Measurements from ENCODE around the gene TCP1. TPM values are rescaled to one million over a fixed set of nuclear protein-coding genes. Genes with fewer than 3 reads are reported as not detected.
"Not testable (repeated sequence)": the region's sequence is repeated elsewhere in the genome, so short reads cannot be mapped to it uniquely, and the experiment has no call there.

TCP1 gene
- total RNA-seq = 131 TPM

GRCh38 chr6:159789377-159790148, at the start of gene TCP1:
TCP1 (minus strand) TSS chr6:159789602; CDS start chr6:159789468, 134 bp downstream.
- DNase-seq (ENCODE audit: low spot score) = peak; percentile 100

GRCh38 chr6:159838020-159838744, 48.8 kb upstream of the TCP1 start:
- DNase-seq (ENCODE audit: low spot score) = no peak

GRCh38 chr6:159837511-159837910, 48.1 kb upstream of the TCP1 start:
- no peak for DNase-seq (ENCODE audit: low spot score)

- DNase-seq (ENCODE audit: low spot score) = no peak
Measured at GRCh38 chr6:159836718-159837490, 47.5 kb upstream of the TCP1 start.

GRCh38 chr6:159833997-159834603, 44.7 kb upstream of the TCP1 start:
- no peak for DNase-seq (ENCODE audit: low spot score)

GRCh38 chr6:159833556-159833955, 44.2 kb upstream of the TCP1 start:
- DNase-seq (ENCODE audit: low spot score) = no peak

GRCh38 chr6:159832946-159833345, 43.5 kb upstream of the TCP1 start:
- DNase-seq (ENCODE audit: low spot score) = no peak

GRCh38 chr6:159831373-159831679, 41.9 kb upstream of the TCP1 start:
- DNase-seq (ENCODE audit: low spot score) = no peak

GRCh38 chr6:159830501-159831372, 41.3 kb upstream of the TCP1 start:
- no peak for DNase-seq (ENCODE audit: low spot score)

GRCh38 chr6:159829526-159829925, 40.1 kb upstream of the TCP1 start:
- DNase-seq (ENCODE audit: low spot score) = no peak

GRCh38 chr6:159828074-159828473, 38.7 kb upstream of the TCP1 start:
- no peak for DNase-seq (ENCODE audit: low spot score)

GRCh38 chr6:159826968-159827647, 37.7 kb upstream of the TCP1 start:
- DNase-seq (ENCODE audit: low spot score) = no peak

- DNase-seq (ENCODE audit: low spot score) = no peak
Measured at GRCh38 chr6:159826004-159826403, 36.6 kb upstream of the TCP1 start.

- not testable (repeated sequence) for DNase-seq (ENCODE audit: low spot score)
Measured at GRCh38 chr6:159824690-159825089, 35.3 kb upstream of the TCP1 start.

- DNase-seq (ENCODE audit: low spot score) = no peak
Measured at GRCh38 chr6:159823953-159824352, 34.6 kb upstream of the TCP1 start.

- no peak for DNase-seq (ENCODE audit: low spot score)
Measured at GRCh38 chr6:159821726-159822125, 32.3 kb upstream of the TCP1 start.

- no peak for DNase-seq (ENCODE audit: low spot score)
Measured at GRCh38 chr6:159821122-159821521, 31.7 kb upstream of the TCP1 start.

- DNase-seq (ENCODE audit: low spot score) = no peak
Measured at GRCh38 chr6:159819932-159820640, 30.7 kb upstream of the TCP1 start.

- DNase-seq (ENCODE audit: low spot score) = no peak
Measured at GRCh38 chr6:159819098-159819497, 29.7 kb upstream of the TCP1 start.
